Kidney epithelial cell (primary cell): ENCODE measurements around the gene CALB2. TPM values are rescaled to one million over a fixed set of nuclear protein-coding genes. Genes with fewer than 3 reads are reported as not detected.

ENCODE experiments used
- DNase-seq: peaks from one replicate; pipeline ENCODE4 v3.0.0-alpha.2; 2010; ENCODE audit warnings: low read depth
- H3K27me3 ChIP-seq: 2 replicates; pipeline ENCODE4 v1.6.0; 2011; ENCODE audit warnings: low read length; ENCODE audit not compliant: control insufficient read depth, insufficient read depth
- H3K36me3 ChIP-seq: 2 replicates; pipeline ENCODE4 v1.5.1; 2011; ENCODE audit warnings: low read length; ENCODE audit not compliant: control insufficient read depth, insufficient read depth
- H3K4me3 ChIP-seq: 2 replicates; pipeline ENCODE4 v1.5.1; 2011; ENCODE audit warnings: low read depth, mild to moderate bottlenecking, control low read depth, low read length
- CTCF ChIP-seq: IDR thresholded peaks from 2 replicates; pipeline ENCODE4 v1.5.1; 2011; ENCODE audit warnings: mild to moderate bottlenecking, moderate library complexity, low read length, control low read depth, inconsistent platforms; ENCODE audit not compliant: insufficient read depth, poor library complexity, severe bottlenecking
- total RNA-seq: library from RNA; depleted of rRNA; stranded (reverse); fragments of >200 nt; gene quantifications from 2 replicates; pipeline ENCODE4 v1.2.3, GENCODE V29; 2015

Gene CALB2
- total RNA-seq, 1 donor from 2014 or later, result 6.2 TPM

GRCh38 chr16:71341881-71342280 is 16.6 kb upstream of the CALB2 start:
- peaks cover 2% of the 10 kb centered on the region for H3K27me3 ChIP-seq
- DNase-seq, result no peak
- no peak for TF ChIP-seq CTCF
- no peak overlapping the region for H3K4me3 ChIP-seq
- no peaks in the 10 kb centered on the region for H3K36me3 ChIP-seq

DNA sequence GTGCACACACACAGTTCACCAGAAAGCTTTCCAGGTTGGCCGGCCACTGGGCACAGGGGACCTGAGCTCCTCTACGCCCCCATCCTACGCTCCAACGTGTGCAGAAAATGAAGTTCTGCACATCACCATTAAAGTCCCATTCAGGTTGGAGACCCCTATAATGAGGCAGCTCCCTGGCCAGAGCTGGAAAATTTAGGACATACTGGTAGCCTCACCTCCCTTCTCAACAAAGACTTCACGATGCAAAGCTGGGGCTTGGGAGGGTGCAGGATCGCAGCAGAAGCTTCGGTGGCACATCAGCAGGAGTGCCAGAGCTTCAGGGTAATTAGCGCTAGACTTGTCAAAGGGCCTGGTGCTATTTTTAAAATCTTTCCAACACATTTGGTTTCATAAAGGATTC is 15.4 kb upstream of the CALB2 start:
- no peak overlapping the region for H3K4me3 ChIP-seq
- TF ChIP-seq CTCF, result no peak
- DNase-seq, result no peak

DNA sequence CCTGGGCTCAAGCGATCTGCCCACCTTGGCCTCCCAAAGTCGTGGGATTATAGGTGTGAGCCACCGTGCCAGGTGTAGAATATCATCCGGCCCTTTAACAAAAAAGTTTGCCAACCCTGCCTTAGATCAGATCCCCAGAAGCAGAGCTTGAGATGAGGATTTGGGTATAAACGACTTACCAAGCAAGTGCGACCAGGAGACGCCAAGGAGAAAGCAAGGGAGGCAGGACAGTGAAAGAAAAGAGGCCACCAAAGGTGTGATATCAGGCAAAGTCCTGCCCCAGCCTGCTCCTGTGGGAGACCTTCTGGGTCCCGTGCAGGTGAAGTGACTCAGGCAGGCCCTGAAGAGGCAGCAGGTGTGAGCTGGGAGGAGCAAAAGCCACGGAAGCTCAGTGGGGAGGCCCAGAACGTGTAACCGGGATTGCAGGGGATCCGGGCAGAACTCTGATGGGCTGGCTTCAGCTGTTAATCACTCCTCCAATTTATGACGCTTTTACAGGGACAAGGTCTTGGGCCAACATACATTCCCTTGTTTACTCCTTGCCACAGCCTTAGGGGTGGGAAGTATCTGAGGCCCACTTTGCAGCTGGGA is 14.1 kb upstream of the CALB2 start:
- H3K36me3 ChIP-seq, result no peaks in the 10 kb centered on the region
- H3K4me3 ChIP-seq, result no peak overlapping the region
- peaks cover 2% of the 10 kb centered on the region for H3K27me3 ChIP-seq
- TF ChIP-seq CTCF, result no peak
- DNase-seq, result no peak

More for the DNA sequence above, 15.4 kb upstream of the CALB2 start:
- Histone ChIP-seq H3K27me3 (peaks cover 2% of the 10 kb centered on the region), H3K36me3 (no peaks in the 10 kb centered on the region)

DNA sequence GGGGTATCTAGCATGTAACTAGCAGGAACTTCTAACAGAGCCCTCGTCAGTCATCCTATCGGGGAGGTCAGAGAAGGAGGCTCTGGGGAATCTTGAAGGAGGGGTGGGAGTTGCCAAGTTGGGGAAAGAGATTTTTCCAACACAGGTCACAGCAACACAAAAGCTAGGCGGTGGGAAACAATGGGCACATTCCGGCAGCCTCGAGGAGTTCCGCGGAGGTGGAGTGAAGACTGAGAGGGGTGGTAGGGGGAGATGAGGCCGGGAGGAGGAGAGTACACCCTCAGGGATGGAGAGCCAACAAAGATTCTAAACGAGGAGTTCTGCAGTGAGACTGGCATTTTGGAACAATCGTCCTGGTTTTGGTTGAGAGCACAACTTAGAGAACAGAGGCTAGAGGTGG is 13.5 kb upstream of the CALB2 start:
- no peak for TF ChIP-seq CTCF
- no peak overlapping the region for H3K4me3 ChIP-seq

DNA sequence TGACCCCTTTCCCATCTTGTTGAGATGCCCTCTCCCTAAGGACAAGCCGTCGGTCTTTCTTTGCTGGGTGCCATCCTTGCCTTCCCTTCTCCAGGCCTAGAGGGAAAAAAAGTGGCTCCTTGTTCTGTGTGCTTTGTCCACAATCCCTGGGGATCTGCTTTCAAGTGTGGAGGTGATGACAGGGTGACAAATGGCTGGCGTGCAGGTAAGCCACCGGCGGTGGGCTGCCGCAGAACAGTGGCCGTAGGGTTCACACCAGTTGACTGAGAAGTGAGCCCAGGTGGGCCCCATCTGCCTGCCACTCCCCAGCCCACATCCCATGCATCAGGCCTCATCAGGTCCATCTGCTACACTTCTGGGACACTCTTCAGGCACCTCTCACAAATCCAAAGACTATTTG is 11.4 kb upstream of the CALB2 start:
- Histone ChIP-seq H3K36me3 (no peaks in the 10 kb centered on the region), H3K4me3 (no peak overlapping the region), H3K27me3 (peaks cover 2% of the 10 kb centered on the region)
- no peak for DNase-seq
- no peak for TF ChIP-seq CTCF

More for the DNA sequence above, 13.5 kb upstream of the CALB2 start:
- DNase-seq, result no peak
- peaks cover 2% of the 10 kb centered on the region for H3K27me3 ChIP-seq
- H3K36me3 ChIP-seq, result no peaks in the 10 kb centered on the region
